ENCODE measurements around the gene PUM2.

GRCh38 chr2:20236496-20236895, 114.1 kb downstream of the PUM2 start:
- TF ChIP-seq TAF1 (IDR thresholded peaks at IDR 0.05; ENCODE audit: low read depth, low read length) (no peak), SPI1 (IDR thresholded peaks at IDR 0.05; ENCODE audit: low read depth, low read length) (no peak), POLR2A (IDR thresholded peaks at IDR 0.05; ENCODE audit: low read depth, low read length) (no peak), POLR2AphosphoS5 (IDR thresholded peaks at IDR 0.05; ENCODE audit: low read depth, low read length) (no peak)
